HG02885 (cell line): ENCODE results near the gene TMCC1.
"Not testable (repeated sequence)": the region's sequence is repeated elsewhere in the genome, so short reads cannot be mapped to it uniquely, and the experiment has no call there.

ENCODE experiments used
- ATAC-seq: cut with Tn5 transposase; IDR thresholded peaks from one replicate; pipeline ENCODE4 v1.9.1; 2021; ENCODE audit warnings: mild to moderate bottlenecking; ENCODE audit not compliant: unreplicated experiment, poor library complexity

The TMCC1 gene

DNA sequence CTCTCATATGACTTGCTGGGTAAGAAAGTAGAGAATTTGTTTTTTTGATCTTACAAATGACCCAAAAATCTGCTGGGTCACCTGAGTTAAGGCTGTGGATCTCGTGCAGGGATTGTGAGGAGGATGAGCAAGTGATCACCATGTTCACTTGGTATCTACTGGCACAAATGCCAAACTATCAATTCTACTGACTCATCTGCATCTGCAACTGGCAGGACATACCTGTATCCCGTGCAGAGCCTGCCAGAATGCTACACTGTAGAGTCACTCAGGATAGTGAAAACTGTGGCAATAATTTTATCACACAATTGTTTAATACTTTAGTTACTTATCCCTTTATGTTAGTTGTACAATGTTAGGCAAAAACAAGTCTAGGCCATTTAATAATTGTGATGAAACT is 157.4 kb downstream of the TMCC1 start:
- no peak for ATAC-seq

DNA sequence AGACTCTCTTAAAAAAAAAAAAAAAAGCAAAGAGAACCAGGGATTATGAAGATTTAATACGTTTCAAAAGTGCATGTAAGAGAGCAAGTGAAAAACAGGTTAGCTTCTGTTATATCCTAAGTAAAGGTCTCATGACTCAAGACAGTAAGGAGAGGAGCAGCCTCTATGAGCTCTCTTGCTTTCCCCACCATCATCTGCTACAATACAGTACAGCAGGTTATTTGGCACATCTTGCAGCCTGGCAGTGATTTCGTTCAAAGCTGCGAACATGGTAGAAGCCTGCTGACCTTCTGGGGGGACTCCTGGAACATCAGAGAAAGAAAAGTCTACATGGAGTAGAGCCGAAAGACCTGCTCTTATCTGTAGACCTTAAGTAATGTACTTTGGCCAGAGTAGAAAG is 157.9 kb downstream of the TMCC1 start:
- no peak for ATAC-seq

DNA sequence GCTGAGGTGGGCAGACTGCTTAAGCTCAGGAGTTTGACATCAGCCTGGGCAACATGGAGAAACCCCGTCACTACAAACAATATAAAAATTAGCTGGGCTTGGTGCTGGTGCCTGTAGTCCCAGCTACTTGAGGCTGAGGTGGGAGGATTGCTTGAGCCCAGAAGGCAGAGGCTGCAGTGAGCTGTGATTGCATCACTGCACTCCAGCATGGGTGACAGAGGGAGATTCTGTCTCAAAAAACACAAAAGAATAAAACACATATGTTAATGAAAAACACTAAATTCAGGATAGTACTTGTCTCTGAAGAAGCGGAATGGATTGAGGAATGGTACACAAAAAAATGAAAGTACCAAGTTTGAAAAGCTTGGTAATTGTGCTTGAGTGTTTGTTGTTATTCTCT is 159.1 kb downstream of the TMCC1 start:
- no peak for ATAC-seq

DNA sequence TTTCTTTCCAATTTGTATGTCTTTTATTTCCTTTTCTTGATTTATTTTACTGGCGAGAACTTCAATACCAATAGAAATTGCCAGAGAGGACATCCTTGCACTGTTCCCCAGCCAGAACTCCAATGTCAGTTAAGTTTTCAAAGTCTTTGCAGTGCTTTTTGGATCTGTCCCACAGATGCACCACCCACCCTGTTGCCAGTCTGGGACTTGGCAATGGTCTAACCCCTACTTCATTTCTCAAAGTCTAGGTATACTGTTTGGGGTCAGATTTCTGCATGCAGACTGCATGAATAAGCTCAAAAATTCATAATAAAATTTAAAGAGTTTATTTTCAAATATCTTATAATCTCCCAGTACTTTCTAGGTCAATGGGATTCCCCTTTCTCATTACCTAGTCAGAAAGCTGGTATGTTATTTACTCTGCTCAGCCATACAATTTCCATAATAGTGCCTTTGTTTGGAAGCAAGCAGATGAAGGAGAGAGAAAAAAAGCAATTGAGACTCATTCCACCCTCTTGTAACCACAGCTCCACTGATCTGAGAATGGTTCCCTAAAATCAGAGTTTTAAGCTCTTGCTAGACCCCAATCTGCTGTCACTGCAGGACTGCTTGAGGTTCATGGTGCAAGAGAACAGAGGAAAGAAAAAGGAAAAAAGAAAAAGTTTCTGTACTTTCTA is 161.2 kb downstream of the TMCC1 start:
- no peak for ATAC-seq

DNA sequence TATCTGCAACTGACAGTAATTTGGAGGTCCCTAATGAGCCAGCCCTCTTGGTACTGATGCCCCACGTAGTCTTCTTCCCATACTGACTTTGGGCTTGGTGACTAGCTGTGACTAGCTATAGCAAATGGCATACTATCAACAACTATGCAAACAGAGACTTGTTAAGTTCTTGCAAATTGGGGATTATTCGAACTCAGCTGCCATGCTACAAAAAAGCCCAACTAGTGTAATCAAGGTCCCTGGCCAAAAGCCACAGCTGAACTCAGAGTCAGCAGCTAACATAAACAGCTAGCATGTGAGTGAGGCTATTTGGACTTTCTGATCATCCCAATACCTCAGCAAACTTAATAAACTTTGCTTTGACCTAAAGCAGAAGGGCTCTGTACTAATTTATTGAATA is 165.8 kb downstream of the TMCC1 start:
- ATAC-seq: no peak

DNA sequence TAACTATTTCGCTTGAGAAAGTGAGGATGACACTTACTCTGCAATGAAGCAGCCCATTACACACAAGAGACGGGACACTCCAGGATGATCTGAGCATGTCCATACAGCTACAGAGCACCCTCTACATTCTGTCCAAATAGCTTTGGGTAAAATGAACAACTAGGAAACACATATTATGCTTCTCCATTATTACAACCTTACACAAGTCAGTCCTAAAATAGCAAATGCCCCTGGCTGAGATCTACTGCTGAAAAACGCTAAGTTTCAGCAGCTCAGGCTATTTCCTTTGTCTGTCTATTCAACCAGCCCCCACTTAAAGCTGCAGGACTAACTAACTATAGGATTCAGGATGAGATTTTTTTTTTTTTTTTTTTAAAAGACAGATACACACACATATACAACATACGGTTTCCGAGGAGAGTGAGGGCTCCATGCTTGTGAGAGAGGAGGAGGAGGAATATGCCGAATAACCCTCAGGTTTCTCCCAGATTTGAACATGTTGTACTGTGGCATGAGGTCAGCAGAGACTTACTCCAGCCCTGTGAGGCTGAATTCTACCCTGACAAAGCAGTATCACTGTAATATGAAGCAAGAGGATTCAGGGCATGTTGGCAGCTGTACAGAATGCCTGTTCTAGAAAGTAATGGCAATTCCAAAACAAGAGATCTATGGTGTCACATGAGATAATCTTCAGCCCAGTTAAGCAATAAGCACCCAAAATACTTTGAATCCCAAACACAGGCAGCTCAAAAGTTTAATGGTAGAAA is 169.8 kb downstream of the TMCC1 start:
- no peak for ATAC-seq

DNA sequence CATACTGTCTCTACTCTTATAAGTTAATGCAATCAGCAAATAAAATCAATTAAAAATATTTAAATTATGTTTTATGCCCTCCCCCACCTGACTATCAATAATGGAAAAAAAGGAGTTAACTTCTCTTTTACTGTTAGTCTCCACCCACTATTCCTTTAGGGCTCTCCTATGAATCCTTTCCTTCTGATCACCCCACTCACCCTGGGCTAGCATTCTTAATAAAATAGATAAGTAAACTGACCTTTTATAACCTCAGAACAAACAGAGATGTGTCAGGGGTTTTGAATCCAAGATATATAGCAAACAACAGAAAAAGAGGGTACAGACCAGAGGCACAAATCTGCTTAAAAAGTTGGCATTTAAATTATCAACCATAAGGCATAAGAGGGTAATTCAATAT is 171.0 kb downstream of the TMCC1 start:
- no peak for ATAC-seq

DNA sequence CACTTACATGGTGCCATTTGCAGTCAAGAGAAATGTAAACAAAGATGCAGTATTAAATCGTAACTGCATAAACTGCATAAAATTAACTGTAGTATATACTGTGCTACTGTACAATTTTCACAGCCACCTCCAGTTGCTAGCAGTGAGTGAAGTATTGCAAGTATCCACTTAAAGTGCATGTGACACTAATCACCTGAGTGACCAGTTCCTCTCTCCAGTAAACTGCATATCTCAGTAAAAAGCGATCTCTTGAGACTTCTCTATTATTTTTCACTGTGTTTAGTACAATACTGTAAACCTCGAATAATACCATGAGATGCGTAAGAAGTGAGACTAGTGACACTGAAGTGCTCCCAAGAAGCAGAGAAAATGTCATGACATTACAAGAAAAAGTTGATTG is 175.3 kb downstream of the TMCC1 start:
- ATAC-seq: no peak

DNA sequence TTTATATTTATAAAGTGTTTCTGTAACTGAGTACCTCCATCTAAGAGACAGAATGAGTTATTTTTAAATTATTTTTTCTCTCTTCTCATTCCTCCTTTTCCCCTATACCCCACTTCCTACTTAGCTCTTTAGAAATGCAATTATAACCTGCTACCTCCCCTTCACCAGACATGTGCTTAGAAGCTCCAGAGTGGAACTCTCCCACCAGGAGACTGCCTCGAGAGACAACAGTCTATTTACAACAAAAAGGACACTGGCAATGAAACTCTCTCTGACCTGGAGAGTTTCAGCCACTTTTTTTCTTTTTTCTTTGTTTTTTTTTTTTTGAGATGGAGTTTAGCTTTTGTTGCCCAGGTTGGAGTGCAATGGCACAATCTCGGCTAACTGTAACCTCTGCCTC is 177.7 kb downstream of the TMCC1 start:
- no peak for ATAC-seq

DNA sequence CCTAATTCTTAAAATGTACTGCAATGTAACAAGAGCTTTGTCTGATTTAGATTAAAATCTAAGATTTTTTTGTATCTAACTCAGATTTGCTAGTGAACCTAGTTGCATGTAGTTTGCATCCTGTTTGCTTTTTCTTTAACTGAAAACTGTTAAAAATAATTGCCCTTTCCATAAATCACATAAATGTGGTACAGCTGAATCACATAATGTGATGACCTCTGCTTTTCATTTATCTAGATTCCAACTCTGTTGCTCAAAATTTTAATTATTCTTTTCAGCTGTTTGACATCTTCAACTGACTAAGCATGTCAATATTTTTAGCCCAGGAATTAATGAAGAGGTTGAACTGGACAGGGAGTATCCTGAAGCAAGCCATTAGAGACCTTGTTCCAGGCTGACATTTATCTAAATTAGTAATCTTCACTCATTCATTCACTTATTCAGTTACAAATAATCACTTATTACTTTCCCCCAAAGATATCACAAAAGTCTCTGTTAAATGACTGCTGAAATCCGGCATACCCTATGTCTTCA is 185.1 kb downstream of the TMCC1 start:
- ATAC-seq: no peak

DNA sequence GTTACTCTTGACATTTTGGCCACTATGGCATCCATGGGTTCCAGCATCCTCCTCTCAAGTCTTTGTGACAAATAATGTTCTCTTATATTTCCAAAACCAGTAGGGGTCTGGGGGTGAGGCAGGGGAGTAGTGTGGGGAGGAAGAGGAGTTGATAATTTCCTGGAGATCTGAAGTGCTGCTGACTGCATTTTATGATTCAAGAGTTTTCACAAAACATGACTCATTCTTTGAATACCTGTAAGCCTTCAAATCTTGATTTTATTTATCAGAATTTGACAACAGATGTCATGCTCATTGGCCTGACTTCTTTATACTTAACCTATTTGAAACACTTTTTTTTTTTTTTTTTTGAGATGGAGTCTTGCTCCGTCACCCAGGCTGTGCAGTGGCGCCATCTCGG is 188.2 kb downstream of the TMCC1 start:
- ATAC-seq: no peak

DNA sequence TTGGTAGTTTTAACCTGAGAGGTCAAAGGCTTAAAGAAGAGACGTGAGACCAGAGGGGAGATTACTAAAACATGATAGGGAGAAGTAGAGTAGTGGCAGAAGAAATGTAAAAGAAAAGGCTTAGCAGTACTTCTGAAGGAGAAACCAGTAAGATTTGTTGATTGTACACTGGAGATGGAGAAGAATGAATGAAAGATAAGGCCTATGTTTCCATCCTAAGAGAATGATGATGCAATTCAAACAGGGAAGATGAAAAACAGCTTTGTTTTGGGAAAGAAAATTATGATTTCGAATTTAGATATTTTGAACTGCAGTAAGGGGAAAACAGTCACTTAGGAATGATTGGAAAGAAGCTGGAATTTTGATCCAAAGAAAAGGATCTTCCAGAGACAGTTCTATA is 189.6 kb downstream of the TMCC1 start:
- no peak for ATAC-seq

DNA sequence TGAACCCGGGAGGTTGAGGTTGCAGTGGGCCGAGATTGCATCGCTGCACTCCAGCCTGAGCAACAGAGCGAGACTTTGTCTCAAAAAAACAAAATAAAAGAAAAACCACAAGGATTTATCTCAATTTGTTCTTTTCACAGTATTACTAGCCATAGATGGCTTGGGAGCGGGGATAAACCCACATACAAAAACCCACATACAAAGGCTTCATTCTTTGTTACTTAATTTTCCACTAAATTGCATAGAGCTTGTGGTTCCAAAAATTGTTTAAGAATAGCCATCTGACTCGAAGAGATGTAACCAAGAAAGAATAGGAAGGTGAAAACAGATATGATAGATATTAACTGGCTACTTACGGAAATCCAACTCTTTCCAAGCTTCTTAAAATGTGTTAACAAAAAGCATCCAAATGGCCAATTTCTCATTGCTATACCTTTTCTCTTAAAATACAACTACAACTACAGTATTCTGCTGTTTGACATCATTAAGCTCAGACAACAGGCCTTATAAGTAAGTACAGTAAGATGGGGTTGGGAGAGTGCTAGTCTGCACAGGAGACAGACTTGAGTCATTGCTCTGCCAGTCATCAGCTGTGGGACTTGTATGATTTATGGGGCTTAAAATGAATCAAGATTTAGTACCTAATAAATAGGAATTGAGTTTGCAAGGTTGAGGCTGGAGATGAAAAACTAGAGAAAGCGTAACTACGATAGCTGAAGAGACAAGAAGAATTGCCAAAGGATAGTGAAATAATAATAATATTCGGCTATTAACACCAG is 190.4 kb downstream of the TMCC1 start:
- ATAC-seq: no peak

DNA sequence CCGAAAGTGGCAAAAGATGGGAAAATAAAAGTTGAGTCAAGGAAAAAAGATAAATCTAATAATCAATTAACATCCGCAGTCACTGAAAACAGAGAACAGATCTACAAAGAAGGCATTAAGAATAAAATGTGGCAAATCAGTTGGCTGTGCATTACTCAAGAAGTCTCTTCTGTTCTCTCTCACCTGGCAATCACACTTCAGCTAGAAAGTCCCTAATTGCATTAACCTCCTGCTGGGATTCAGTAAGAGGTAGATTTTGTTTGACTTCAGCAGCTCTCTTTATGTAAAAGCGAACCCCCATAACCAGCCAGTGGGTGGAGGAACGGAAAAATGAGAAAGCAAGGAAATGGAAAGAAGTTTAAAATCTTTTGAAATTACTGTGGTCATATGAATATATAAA is 192.3 kb downstream of the TMCC1 start:
- ATAC-seq: no peak

DNA sequence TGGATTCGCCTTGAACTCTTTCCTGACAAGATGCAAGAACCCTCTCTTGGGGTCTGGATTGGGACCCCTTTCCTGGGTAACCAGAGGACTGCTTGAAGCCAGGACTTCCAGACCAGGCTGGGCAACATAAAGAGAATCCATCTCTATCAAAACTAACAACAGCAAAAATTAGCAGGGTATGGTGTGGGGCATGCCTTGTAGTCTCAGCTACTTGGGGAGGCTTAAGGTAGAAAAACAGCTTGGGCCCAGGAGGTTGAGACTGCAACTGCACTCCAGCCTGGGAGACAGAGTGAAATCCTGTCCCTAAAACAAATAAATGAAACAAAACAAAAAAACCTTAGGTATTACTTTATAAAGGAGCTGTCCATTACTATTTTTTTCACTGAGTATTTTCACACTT is 193.9 kb downstream of the TMCC1 start:
- no peak for ATAC-seq

DNA sequence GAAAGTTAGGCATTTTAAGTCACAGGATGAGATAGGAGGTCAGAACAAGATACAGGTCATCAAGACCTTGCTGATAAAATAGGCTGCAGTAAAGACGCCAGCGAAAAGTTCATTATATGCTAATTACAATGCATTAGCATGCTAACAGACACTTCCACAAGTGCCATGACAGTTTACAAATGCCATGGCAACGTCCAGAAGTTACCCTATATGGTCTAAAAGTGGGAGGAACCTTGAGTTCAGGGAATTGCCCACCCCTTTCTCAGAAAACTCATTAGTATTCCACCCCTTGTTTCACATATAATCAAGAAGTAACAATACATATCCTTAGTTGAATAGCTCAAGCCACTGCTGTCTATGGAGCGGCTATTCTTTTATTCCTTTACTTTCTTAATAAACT is 194.3 kb downstream of the TMCC1 start:
- ATAC-seq: no peak

DNA sequence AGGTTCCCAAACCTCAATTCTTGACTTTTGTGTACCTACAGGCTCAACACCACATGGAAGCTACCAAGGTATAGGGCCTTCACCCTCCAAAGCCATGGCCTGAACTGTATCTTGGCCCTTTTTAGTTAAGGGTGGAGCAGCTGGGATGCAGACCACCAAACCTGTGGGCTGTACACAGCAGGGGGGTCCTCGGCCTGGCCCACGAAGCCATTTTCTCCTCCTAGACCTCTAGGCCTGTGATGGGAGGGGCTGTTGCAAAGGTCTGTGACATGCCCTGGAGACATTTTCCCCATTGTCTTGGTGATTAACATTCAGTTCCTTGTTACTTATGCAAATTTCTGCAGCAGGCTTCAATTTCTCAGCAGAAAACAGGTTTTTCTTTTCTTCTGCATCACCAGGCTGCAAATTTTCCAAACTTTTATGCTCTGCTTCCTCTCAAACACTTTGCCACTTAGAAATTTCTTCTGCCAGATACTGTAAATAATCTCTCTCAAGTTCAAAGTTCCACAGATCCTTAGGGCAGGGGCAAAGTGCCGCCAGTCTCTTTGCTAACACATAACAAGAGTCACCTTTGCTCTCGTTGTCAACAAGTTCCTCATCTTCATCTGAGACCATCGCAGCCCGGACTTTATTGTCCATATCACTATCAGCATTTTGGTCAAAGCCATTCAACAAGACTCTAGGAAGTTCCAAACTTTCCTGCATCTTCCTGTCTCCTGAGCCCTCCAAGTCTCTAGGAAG is 196.1 kb downstream of the TMCC1 start:
- ATAC-seq: no peak

DNA sequence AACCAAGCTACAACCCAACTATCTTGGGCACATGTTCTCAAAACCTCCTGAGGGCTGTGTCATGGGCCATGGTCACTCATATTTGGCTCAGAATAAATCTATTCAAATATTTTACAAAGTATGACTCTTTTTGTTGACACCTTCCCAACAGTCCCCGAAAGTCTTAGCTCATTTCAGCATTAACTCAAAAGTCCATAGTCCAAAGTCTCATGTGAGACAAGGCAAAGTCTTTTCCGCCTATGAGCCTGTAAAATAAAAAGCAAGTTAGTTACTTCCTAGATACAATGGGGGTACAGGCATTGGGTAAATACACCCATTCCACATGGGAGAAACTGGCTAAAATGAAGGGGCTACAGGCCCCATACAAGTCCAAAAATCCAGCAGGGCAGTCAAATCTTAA is 197.1 kb downstream of the TMCC1 start:
- ATAC-seq: not testable (repeated sequence)

DNA sequence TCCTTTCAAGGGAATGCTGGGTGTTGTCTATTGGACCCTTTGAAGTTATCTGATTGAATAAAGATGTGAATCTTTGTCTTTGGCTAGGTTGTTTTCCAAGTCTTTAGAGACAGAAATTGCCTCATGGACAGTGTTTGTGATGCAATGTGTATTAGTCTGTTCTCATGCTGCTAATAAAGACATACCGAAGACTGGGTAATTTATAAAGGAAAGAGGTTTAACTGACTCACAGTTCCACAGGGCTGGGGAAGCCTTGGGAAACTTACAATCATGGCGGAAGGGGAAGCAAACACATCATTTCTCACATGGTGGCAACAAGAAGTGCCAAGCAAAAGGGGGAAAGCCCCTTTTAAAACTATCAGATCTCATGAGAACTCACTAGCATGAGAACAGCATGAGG is 198.3 kb downstream of the TMCC1 start:
- ATAC-seq: no peak

DNA sequence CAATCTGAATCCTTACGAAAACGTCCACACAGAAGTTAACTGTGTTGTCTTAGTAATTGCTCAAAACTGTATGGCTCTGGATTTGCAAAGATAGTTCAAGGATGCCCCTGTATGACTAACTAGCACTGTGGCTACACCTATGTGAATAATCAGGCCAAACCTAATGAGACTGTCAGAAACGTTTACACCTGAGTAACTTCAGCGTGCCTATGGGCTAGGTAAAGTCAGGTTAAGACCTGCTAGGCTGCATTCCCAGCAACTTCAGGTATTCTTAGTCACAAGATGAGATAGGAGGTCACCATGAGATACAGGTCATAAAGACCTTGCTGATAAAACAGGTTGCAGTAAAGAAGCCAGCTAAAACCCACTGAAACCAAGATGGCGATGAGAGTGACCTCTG is 199.3 kb downstream of the TMCC1 start:
- no peak for ATAC-seq
